Loucy (cell line): ENCODE results near the gene ADGRG1.

Experiments
- H2AFZ ChIP-seq: fragments of 200-600 bp; sonication (generic); 2 replicates; pipeline ENCODE4 v1.6.0; 2016; ENCODE audit warnings: antibody characterized with exemption, mild to moderate bottlenecking, low read length, moderate library complexity
- H3F3A ChIP-seq: fragments of 200-600 bp; 2 replicates; pipeline ENCODE4 v1.6.0; 2016; ENCODE audit warnings: antibody characterized with exemption, low read depth, mild to moderate bottlenecking
- H3K27me3 ChIP-seq: fragments of 200-600 bp; sonication (generic); 2 replicates; pipeline ENCODE4 v1.6.1; 2014; ENCODE audit warnings: low read length, mild to moderate bottlenecking; ENCODE audit not compliant: insufficient read depth, poor library complexity, severe bottlenecking
- H3K36me3 ChIP-seq: fragments of 200-600 bp; sonication (generic); 2 replicates; pipeline ENCODE4 v1.6.1; 2016; ENCODE audit warnings: low read length; ENCODE audit not compliant: insufficient read depth
- H3K4me1 ChIP-seq: fragments of 200-600 bp; sonication (generic); 2 replicates; pipeline ENCODE4 v1.5.1; 2014; ENCODE audit warnings: low read length, mild to moderate bottlenecking; ENCODE audit not compliant: insufficient read depth, poor library complexity, severe bottlenecking
- H3K4me2 ChIP-seq: fragments of 200-600 bp; sonication (generic); 2 replicates; pipeline ENCODE4 v1.6.0; 2014; ENCODE audit warnings: antibody characterized with exemption, low read length, low read depth, mild to moderate bottlenecking; ENCODE audit not compliant: poor library complexity, severe bottlenecking
- H3K4me3 ChIP-seq: fragments of 200-600 bp; sonication (generic); 2 replicates; pipeline ENCODE4 v1.5.1; 2014; ENCODE audit warnings: low read length, mild to moderate bottlenecking, mixed read lengths; ENCODE audit not compliant: poor library complexity, severe bottlenecking
- H3K79me2 ChIP-seq: fragments of 200-600 bp; sonication (generic); 2 replicates; pipeline ENCODE4 v1.6.1; 2014; ENCODE audit warnings: low read length; ENCODE audit not compliant: insufficient read depth
- H3K9ac ChIP-seq: fragments of 200-600 bp; sonication (generic); 2 replicates; pipeline ENCODE4 v1.6.0; 2014; ENCODE audit warnings: mild to moderate bottlenecking, low read depth, low read length, moderate library complexity; ENCODE audit not compliant: poor library complexity, severe bottlenecking
- H3K9me2 ChIP-seq: fragments of 200-600 bp; sonication (generic); replicated peaks from 2 replicates; pipeline ENCODE4 v1.6.1; 2016; ENCODE audit warnings: low read depth, low read length, mixed read lengths
- H3K9me3 ChIP-seq: fragments of 200-600 bp; sonication (generic); 2 replicates; pipeline ENCODE4 v1.6.1; 2014; ENCODE audit warnings: mild to moderate bottlenecking, antibody characterized with exemption, low read length, low read depth; ENCODE audit not compliant: insufficient read depth
- H4K20me1 ChIP-seq: fragments of 200-600 bp; sonication (generic); 2 replicates; pipeline ENCODE4 v1.6.0; 2014; ENCODE audit warnings: antibody characterized with exemption, low read length, mild to moderate bottlenecking; ENCODE audit not compliant: insufficient read depth, poor library complexity, severe bottlenecking
- CTCF ChIP-seq: fragments of 200-600 bp; sonication (generic); conservative IDR thresholded peaks from 2 replicates; pipeline ENCODE4 v1.5.1; 2014; ENCODE audit warnings: mild to moderate bottlenecking, antibody characterized with exemption, low read length
- EZH2phosphoT487 ChIP-seq: fragments of 200-600 bp; IDR thresholded peaks from 2 replicates; pipeline ENCODE4 v1.6.1; 2018; ENCODE audit warnings: antibody characterized with exemption, mild to moderate bottlenecking, moderate library complexity, borderline replicate concordance

Gene ADGRG1

GRCh38 chr16:57676553-57677085, 48.2 kb downstream of the ADGRG1 start:
- Histone ChIP-seq H3K79me2 (no peaks in the 10 kb centered on the region), H3K4me3 (no peak overlapping the region), H3K9me2 (no peaks in the 10 kb centered on the region), H3K36me3 (no peaks in the 10 kb centered on the region), H3K9ac (no peak overlapping the region), H3F3A (no peaks in the 10 kb centered on the region), H3K27me3 (no peaks in the 10 kb centered on the region), H3K9me3 (no peaks in the 10 kb centered on the region), H2AFZ (no peak overlapping the region), H4K20me1 (no peaks in the 10 kb centered on the region), H3K4me1 (peaks cover 25% of the 10 kb centered on the region), H3K4me2 (no peak overlapping the region)
- no peak for TF ChIP-seq EZH2phosphoT487
- TF ChIP-seq CTCF, result no peak

- Histone ChIP-seq H3K4me1 (peaks cover 25% of the 10 kb centered on the region), H3K4me2 (no peak overlapping the region), H3K79me2 (no peaks in the 10 kb centered on the region), H2AFZ (no peak overlapping the region), H3K4me3 (no peak overlapping the region), H3K27me3 (no peaks in the 10 kb centered on the region), H3K9ac (no peak overlapping the region), H3K36me3 (no peaks in the 10 kb centered on the region), H3K9me3 (no peaks in the 10 kb centered on the region), H3K9me2 (no peaks in the 10 kb centered on the region), H4K20me1 (no peaks in the 10 kb centered on the region), H3F3A (no peaks in the 10 kb centered on the region)
- TF ChIP-seq CTCF (no peak), EZH2phosphoT487 (no peak)
Observed at GRCh38 chr16:57677622-57678369, 49.4 kb downstream of the ADGRG1 start.

GRCh38 chr16:57679016-57679415, 50.6 kb downstream of the ADGRG1 start:
- Histone ChIP-seq H3K36me3 (no peaks in the 10 kb centered on the region), H3K4me2 (no peak overlapping the region), H3K9me2 (no peaks in the 10 kb centered on the region), H3K4me3 (no peak overlapping the region), H4K20me1 (no peaks in the 10 kb centered on the region), H3F3A (no peaks in the 10 kb centered on the region), H3K4me1 (peaks cover 25% of the 10 kb centered on the region), H2AFZ (no peak overlapping the region), H3K79me2 (no peaks in the 10 kb centered on the region), H3K27me3 (no peaks in the 10 kb centered on the region), H3K9me3 (no peaks in the 10 kb centered on the region), H3K9ac (peak overlapping the region; percentile 44)
- TF ChIP-seq CTCF, result no peak
- no peak for TF ChIP-seq EZH2phosphoT487
